Measurements from ENCODE around the gene MROH2A.

The MROH2A gene

GRCh38 chr2:233746475-233747282 is 31.5 kb upstream of the MROH2A start:
- TF ChIP-seq TAF1 (IDR thresholded peaks at IDR 0.05; ENCODE audit: low read depth), result no peak
- TF ChIP-seq EP300 (IDR thresholded peaks at IDR 0.05; ENCODE audit: borderline replicate concordance), result no peak

- TF ChIP-seq CREB1 (IDR thresholded peaks at IDR 0.05; ENCODE audit: low read depth), result no peak
- TF ChIP-seq ZBTB7A (IDR thresholded peaks at IDR 0.05; ENCODE audit: low read depth), result no peak
- no peak for TF ChIP-seq NFIC (IDR thresholded peaks at IDR 0.05)
These were observed 30.9 kb upstream of the MROH2A start for GRCh38 chr2:233747283-233747544.

GRCh38 chr2:233754872-233755611 is 23.1 kb upstream of the MROH2A start:
- no peak for TF ChIP-seq RAD21 (IDR thresholded peaks at IDR 0.05; ENCODE audit: low read depth)
- TF ChIP-seq CEBPB (IDR thresholded peaks at IDR 0.05), result no peak

GRCh38 chr2:233756429-233757081 is 21.6 kb upstream of the MROH2A start:
- TF ChIP-seq EP300 (IDR thresholded peaks at IDR 0.05; ENCODE audit: borderline replicate concordance) (no peak), EGR1 (IDR thresholded peaks at IDR 0.05) (no peak), TCF12 (IDR thresholded peaks at IDR 0.05; ENCODE audit: low read depth) (no peak), MAX (IDR thresholded peaks at IDR 0.05) (no peak), USF1 (IDR thresholded peaks at IDR 0.05) (no peak), RAD21 (IDR thresholded peaks at IDR 0.05; ENCODE audit: low read depth) (no peak), TAF1 (IDR thresholded peaks at IDR 0.05; ENCODE audit: low read depth) (no peak), REST (IDR thresholded peaks at IDR 0.05; ENCODE audit: low read depth) (no peak), TEAD4 (IDR thresholded peaks at IDR 0.05) (no peak)

GRCh38 chr2:233758141-233758540 is 20.0 kb upstream of the MROH2A start:
- TF ChIP-seq FOXM1 (IDR thresholded peaks at IDR 0.05; ENCODE audit: borderline replicate concordance, low read depth) (no peak), REST (IDR thresholded peaks at IDR 0.05; ENCODE audit: low read depth) (no peak), CEBPB (IDR thresholded peaks at IDR 0.05) (no peak), YY1 (IDR thresholded peaks at IDR 0.05; ENCODE audit: low read depth) (no peak)

GRCh38 chr2:233758849-233759248 is 19.3 kb upstream of the MROH2A start:
- TF ChIP-seq REST (IDR thresholded peaks at IDR 0.05; ENCODE audit: low read depth) (no peak), TEAD4 (IDR thresholded peaks at IDR 0.05) (no peak), YY1 (IDR thresholded peaks at IDR 0.05; ENCODE audit: low read depth) (no peak), EP300 (IDR thresholded peaks at IDR 0.05; ENCODE audit: borderline replicate concordance) (no peak), NFIC (IDR thresholded peaks at IDR 0.05) (no peak), EGR1 (IDR thresholded peaks at IDR 0.05) (no peak), MAX (IDR thresholded peaks at IDR 0.05) (no peak), ZBTB7A (IDR thresholded peaks at IDR 0.05; ENCODE audit: low read depth) (no peak), USF1 (IDR thresholded peaks at IDR 0.05) (no peak), CREB1 (IDR thresholded peaks at IDR 0.05; ENCODE audit: low read depth) (no peak), RAD21 (IDR thresholded peaks at IDR 0.05; ENCODE audit: low read depth) (no peak), TAF1 (IDR thresholded peaks at IDR 0.05; ENCODE audit: low read depth) (no peak), FOXM1 (IDR thresholded peaks at IDR 0.05; ENCODE audit: borderline replicate concordance, low read depth) (no peak)

Measured in Ishikawa (cell line).